Measurements from ENCODE around the gene METTL4.

METTL4 gene

DNA sequence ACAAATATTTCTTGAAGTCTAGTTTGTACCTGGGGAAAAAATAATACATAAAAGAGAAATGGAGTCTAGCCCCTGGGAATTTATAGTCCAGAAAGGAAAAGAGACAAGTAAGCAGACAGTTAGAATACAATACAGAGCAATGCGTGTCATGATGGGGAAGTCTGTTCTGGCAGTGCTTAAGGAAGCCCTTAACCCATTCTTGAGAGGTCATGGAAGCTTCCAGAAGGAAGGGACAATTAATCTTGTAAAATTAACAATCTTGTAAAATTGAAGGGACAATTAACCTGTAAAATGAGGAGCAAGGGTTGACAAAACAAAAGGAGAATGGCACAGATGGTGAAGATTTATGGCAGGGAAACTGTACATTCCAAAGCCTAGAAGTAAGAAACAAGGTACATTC, 66.7 kb downstream of the METTL4 start:
- no peaks in the 10 kb centered on the region for H3K9me3 ChIP-seq (ENCODE audit: control insufficient read depth, insufficient read depth, low read depth, low read length)
- H3K4me3 ChIP-seq (ENCODE audit: low read depth, low read length) = no peak overlapping the region
- H3K36me3 ChIP-seq (ENCODE audit: control insufficient read depth in 2 of 2, insufficient read depth in 1 of 2, low read length in 2 of 2) = no peaks in the 10 kb centered on the region
- no peak for TF ChIP-seq ZNF660 (tag by site-specific recombination; IDR thresholded peaks at IDR 0.05)
- no peak for TF ChIP-seq ZNF624 (tag by site-specific recombination; IDR thresholded peaks at IDR 0.05)
- TF ChIP-seq, protein P1, sequence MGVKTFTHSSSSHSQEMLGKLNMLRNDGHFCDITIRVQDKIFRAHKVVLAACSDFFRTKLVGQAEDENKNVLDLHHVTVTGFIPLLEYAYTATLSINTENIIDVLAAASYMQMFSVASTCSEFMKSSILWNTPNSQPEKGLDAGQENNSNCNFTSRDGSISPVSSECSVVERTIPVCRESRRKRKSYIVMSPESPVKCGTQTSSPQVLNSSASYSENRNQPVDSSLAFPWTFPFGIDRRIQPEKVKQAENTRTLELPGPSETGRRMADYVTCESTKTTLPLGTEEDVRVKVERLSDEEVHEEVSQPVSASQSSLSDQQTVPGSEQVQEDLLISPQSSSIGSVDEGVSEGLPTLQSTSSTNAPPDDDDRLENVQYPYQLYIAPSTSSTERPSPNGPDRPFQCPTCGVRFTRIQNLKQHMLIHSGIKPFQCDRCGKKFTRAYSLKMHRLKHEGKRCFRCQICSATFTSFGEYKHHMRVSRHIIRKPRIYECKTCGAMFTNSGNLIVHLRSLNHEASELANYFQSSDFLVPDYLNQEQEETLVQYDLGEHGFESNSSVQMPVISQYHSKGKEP (tag by site-specific recombination; IDR thresholded peaks at IDR 0.05) = no peak
- TF ChIP-seq WT1 (tag by site-specific recombination; IDR thresholded peaks at IDR 0.05) = no peak
- no peak for TF ChIP-seq KLF16 (tag by site-specific recombination; IDR thresholded peaks at IDR 0.05)
- TF ChIP-seq ZNF112 (tag by site-specific recombination; IDR thresholded peaks at IDR 0.05) = no peak
- TF ChIP-seq ZNF792 (tag by site-specific recombination; IDR thresholded peaks at IDR 0.05) = no peak
- TF ChIP-seq SP7 (tag by site-specific recombination; IDR thresholded peaks at IDR 0.05) = no peak
- TF ChIP-seq ZNF664 (tag by site-specific recombination; IDR thresholded peaks at IDR 0.05) = no peak
- no peak for TF ChIP-seq ZNF324 (tag by site-specific recombination; IDR thresholded peaks at IDR 0.05)
- TF ChIP-seq KLF10 (tag by site-specific recombination; IDR thresholded peaks at IDR 0.05) = no peak
- no peak for TF ChIP-seq ZNF248 (tag by site-specific recombination; IDR thresholded peaks at IDR 0.05)
- no peak for TF ChIP-seq MYNN (tag by site-specific recombination; IDR thresholded peaks at IDR 0.05; ENCODE audit: borderline replicate concordance)
- no peak for TF ChIP-seq SCRT2 (tag by site-specific recombination; IDR thresholded peaks at IDR 0.05)
- no peak for TF ChIP-seq ZNF707 (tag by site-specific recombination; IDR thresholded peaks at IDR 0.05)
- TF ChIP-seq, protein P2, sequence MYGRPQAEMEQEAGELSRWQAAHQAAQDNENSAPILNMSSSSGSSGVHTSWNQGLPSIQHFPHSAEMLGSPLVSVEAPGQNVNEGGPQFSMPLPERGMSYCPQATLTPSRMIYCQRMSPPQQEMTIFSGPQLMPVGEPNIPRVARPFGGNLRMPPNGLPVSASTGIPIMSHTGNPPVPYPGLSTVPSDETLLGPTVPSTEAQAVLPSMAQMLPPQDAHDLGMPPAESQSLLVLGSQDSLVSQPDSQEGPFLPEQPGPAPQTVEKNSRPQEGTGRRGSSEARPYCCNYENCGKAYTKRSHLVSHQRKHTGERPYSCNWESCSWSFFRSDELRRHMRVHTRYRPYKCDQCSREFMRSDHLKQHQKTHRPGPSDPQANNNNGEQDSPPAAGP (tag by site-specific recombination; IDR thresholded peaks at IDR 0.05) = no peak
- no peaks in the 10 kb centered on the region for H3K4me1 ChIP-seq (ENCODE audit: control insufficient read depth, insufficient read depth, low read length)
- no peak overlapping the region for H3K27ac ChIP-seq (ENCODE audit: extremely low read depth, low read depth, low read length)
- CTCF ChIA-PET = interaction anchor here (0.7 kb wide), 1 partner anchor 1709 kb away, joined by 3 read pairs; no protein-coding TSS in a partner anchor
- POLR2A ChIA-PET = no interaction called here

DNA sequence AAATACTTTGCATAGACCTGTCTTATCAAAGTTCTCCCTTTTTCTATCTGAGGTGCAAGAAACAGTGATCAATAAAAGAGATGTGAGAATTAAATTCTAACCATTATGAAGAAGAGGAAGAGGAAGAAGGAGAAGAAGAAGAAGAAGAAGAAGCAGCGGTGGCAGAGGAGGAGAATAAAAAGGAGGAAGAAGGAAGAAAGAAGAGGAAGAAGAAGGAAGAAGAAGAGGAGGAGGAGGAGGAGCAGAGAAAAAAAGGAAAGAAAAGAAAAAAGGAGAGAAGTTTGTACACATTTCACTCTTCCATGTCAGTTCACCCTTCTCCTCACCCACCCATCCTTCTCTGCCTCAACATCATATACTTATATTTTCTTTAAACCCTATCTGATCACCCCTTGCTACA, 68.4 kb downstream of the METTL4 start:
- ChIA-PET CTCF (no interaction called here), POLR2A (no interaction called here)
- H3K9me3 ChIP-seq (ENCODE audit: control insufficient read depth, insufficient read depth, low read depth, low read length) = no peaks in the 10 kb centered on the region
- H3K36me3 ChIP-seq (ENCODE audit: control insufficient read depth in 2 of 2, insufficient read depth in 1 of 2, low read length in 2 of 2) = no peaks in the 10 kb centered on the region
- no peak overlapping the region for H3K4me3 ChIP-seq (ENCODE audit: low read depth, low read length)
- H3K27ac ChIP-seq (ENCODE audit: extremely low read depth, low read depth, low read length) = no peak overlapping the region
- no peaks in the 10 kb centered on the region for H3K4me1 ChIP-seq (ENCODE audit: control insufficient read depth, insufficient read depth, low read length)
- TF ChIP-seq ZNF202 (tag by site-specific recombination; IDR thresholded peaks at IDR 0.05; ENCODE audit: borderline replicate concordance) = no peak
- TF ChIP-seq, protein P3, sequence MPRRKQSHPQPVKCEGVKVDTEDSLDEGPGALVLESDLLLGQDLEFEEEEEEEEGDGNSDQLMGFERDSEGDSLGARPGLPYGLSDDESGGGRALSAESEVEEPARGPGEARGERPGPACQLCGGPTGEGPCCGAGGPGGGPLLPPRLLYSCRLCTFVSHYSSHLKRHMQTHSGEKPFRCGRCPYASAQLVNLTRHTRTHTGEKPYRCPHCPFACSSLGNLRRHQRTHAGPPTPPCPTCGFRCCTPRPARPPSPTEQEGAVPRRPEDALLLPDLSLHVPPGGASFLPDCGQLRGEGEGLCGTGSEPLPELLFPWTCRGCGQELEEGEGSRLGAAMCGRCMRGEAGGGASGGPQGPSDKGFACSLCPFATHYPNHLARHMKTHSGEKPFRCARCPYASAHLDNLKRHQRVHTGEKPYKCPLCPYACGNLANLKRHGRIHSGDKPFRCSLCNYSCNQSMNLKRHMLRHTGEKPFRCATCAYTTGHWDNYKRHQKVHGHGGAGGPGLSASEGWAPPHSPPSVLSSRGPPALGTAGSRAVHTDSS (tag by site-specific recombination; IDR thresholded peaks at IDR 0.05) = peak; percentile 75

DNA sequence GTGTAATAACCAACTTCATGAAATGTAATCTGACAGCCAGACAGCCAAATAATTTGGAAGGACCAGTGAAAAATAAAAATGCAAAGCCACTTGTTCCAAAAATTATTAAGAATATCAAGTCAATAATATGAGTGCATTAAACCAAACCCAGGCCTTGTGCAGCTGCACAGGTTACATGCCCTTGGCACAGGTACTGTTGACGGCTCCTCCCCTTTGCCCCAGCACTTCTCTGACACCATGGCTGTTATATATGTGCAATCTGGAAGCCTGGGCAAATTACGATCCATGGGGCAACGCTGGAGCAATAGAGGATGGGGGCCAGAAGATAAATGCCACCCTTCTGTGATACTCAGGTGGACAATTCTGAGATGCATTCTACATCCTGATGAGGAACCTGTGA, 68.9 kb downstream of the METTL4 start:
- CTCF ChIA-PET = no interaction called here
- Histone ChIP-seq H3K4me3 (ENCODE audit: low read depth, low read length) (no peak overlapping the region), H3K36me3 (ENCODE audit: control insufficient read depth in 2 of 2, insufficient read depth in 1 of 2, low read length in 2 of 2) (no peaks in the 10 kb centered on the region), H3K27ac (ENCODE audit: extremely low read depth, low read depth, low read length) (no peak overlapping the region), H3K4me1 (ENCODE audit: control insufficient read depth, insufficient read depth, low read length) (no peaks in the 10 kb centered on the region), H3K9me3 (ENCODE audit: control insufficient read depth, insufficient read depth, low read depth, low read length) (no peaks in the 10 kb centered on the region)
- POLR2A ChIA-PET = no interaction called here
- TF ChIP-seq, protein P4, sequence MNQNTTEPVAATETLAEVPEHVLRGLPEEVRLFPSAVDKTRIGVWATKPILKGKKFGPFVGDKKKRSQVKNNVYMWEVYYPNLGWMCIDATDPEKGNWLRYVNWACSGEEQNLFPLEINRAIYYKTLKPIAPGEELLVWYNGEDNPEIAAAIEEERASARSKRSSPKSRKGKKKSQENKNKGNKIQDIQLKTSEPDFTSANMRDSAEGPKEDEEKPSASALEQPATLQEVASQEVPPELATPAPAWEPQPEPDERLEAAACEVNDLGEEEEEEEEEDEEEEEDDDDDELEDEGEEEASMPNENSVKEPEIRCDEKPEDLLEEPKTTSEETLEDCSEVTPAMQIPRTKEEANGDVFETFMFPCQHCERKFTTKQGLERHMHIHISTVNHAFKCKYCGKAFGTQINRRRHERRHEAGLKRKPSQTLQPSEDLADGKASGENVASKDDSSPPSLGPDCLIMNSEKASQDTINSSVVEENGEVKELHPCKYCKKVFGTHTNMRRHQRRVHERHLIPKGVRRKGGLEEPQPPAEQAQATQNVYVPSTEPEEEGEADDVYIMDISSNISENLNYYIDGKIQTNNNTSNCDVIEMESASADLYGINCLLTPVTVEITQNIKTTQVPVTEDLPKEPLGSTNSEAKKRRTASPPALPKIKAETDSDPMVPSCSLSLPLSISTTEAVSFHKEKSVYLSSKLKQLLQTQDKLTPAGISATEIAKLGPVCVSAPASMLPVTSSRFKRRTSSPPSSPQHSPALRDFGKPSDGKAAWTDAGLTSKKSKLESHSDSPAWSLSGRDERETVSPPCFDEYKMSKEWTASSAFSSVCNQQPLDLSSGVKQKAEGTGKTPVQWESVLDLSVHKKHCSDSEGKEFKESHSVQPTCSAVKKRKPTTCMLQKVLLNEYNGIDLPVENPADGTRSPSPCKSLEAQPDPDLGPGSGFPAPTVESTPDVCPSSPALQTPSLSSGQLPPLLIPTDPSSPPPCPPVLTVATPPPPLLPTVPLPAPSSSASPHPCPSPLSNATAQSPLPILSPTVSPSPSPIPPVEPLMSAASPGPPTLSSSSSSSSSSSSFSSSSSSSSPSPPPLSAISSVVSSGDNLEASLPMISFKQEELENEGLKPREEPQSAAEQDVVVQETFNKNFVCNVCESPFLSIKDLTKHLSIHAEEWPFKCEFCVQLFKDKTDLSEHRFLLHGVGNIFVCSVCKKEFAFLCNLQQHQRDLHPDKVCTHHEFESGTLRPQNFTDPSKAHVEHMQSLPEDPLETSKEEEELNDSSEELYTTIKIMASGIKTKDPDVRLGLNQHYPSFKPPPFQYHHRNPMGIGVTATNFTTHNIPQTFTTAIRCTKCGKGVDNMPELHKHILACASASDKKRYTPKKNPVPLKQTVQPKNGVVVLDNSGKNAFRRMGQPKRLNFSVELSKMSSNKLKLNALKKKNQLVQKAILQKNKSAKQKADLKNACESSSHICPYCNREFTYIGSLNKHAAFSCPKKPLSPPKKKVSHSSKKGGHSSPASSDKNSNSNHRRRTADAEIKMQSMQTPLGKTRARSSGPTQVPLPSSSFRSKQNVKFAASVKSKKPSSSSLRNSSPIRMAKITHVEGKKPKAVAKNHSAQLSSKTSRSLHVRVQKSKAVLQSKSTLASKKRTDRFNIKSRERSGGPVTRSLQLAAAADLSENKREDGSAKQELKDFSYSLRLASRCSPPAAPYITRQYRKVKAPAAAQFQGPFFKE (tag by site-specific recombination; IDR thresholded peaks at IDR 0.05; ENCODE audit: borderline replicate concordance) = no peak
- TF ChIP-seq, protein P3 (tag by site-specific recombination; IDR thresholded peaks at IDR 0.05) = no peak
- TF ChIP-seq ZNF768 (tag by site-specific recombination; IDR thresholded peaks at IDR 0.05) (no peak), ZNF169 (tag by site-specific recombination; IDR thresholded peaks at IDR 0.05) (no peak), ZSCAN23 (tag by site-specific recombination; IDR thresholded peaks at IDR 0.05) (no peak)

All from HEK293 (cell line).